T-cell (primary cell): ENCODE results near the gene EXOC3L4. TPM values are rescaled to one million over a fixed set of nuclear protein-coding genes. Genes with fewer than 3 reads are reported as not detected.

Experiments
- ATAC-seq, 4 experiments: fragments of 200-7000 bp in 3 of 4; fragments of 150-1000 bp in 1 of 4; cut with Tn5 transposase; replicated peaks in 1 of 4; 1 replicate in 3 of 4; 2 replicates in 1 of 4; pipeline ENCODE4 v1.10.0; 2021; ENCODE audit warnings: moderate library complexity in 3 of 4, mild to moderate bottlenecking in 2 of 4, moderate number of reproducible peaks in 1 of 4
- CTCF ChIA-PET, 2 donors: fragments of 300-600 bp; sonication (Branson Sonifier 250); formaldehyde crosslinking; loops; one replicate each; lab custom pipeline; 2022; ENCODE audit warnings: antibody characterized with exemption in 2 of 2; lab: Charles Lee
- POLR2A ChIA-PET, 2 donors: fragments of 300-600 bp; sonication (Branson Sonifier 250); formaldehyde crosslinking; loops; one replicate each; lab custom pipeline; 2022; ENCODE audit warnings: antibody characterized with exemption in 2 of 2; lab: Charles Lee
- DNase-seq, 35 experiments: peaks; one replicate each; pipeline versions ENCODE4 v3.0.0 to v3.0.0-alpha.2; 2013 to 2023
- H3K27ac ChIP-seq: one replicate; pipeline ENCODE4 v1.5.1; 2013; ENCODE audit warnings: low read length
- H3K27me3 ChIP-seq, 2 experiments: replicated peaks in 1 of 2; 1 replicate in 1 of 2; 2 replicates in 1 of 2; pipeline versions ENCODE4 v1.6.1 to v1.7.0; 2013; ENCODE audit warnings: low read length in 1 of 2, mixed read lengths in 1 of 2; ENCODE audit not compliant: control insufficient read depth in 2 of 2, insufficient read depth in 2 of 2; ENCODE audit errors: extremely low read depth in 1 of 2
- H3K36me3 ChIP-seq, 2 donors: 1 replicate in 1 of 2; 2 replicates in 1 of 2; pipeline versions ENCODE4 v1.6.1 to v1.7.0; 2013; ENCODE audit warnings: low read length in 1 of 2; ENCODE audit not compliant: control insufficient read depth in 2 of 2, insufficient read depth in 1 of 2; ENCODE audit errors: extremely low read depth in 1 of 2
- H3K4me1 ChIP-seq, 2 experiments: 1 replicate in 1 of 2; 2 replicates in 1 of 2; pipeline versions ENCODE4 v1.6.1 to v1.7.0; 2013; ENCODE audit warnings: low read length in 2 of 2, mixed read lengths in 1 of 2; ENCODE audit not compliant: insufficient read depth in 2 of 2, control insufficient read depth in 1 of 2; ENCODE audit errors: extremely low read depth in 1 of 2
- H3K4me3 ChIP-seq, 2 donors: 1 replicate in 1 of 2; 2 replicates in 1 of 2; pipeline versions ENCODE4 v1.5.1 to v1.7.0; 2013; ENCODE audit warnings: mild to moderate bottlenecking in 2 of 2, low read length in 1 of 2, moderate library complexity in 1 of 2; ENCODE audit not compliant: control insufficient read depth in 1 of 2; ENCODE audit errors: extremely low read depth in 1 of 2
- H3K9me3 ChIP-seq: 2 replicates; pipeline ENCODE4 v1.7.0; 2013
- H3K27ac Mint-ChIP-seq, 2 donors: one replicate each; pipeline ENCODE4 v1.8.0; 2020 to 2021; ENCODE audit warnings: mild to moderate bottlenecking in 2 of 2, mixed read lengths in 2 of 2
- H3K27me3 Mint-ChIP-seq, 2 donors: one replicate each; pipeline ENCODE4 v1.8.0; 2021 to 2022; ENCODE audit warnings: mixed read lengths in 2 of 2
- H3K36me3 Mint-ChIP-seq: one replicate; pipeline ENCODE4 v1.8.0; 2021; ENCODE audit warnings: mixed read lengths
- H3K4me1 Mint-ChIP-seq, 3 donors: one replicate each; pipeline ENCODE4 v1.8.0; 2020 to 2022; ENCODE audit warnings: mixed read lengths in 3 of 3, mild to moderate bottlenecking in 1 of 3
- H3K4me3 Mint-ChIP-seq, 3 donors: one replicate each; pipeline ENCODE4 v1.8.0; 2020 to 2022; ENCODE audit warnings: mild to moderate bottlenecking in 3 of 3, mixed read lengths in 3 of 3, moderate library complexity in 3 of 3
- H3K9me3 Mint-ChIP-seq, 3 donors: one replicate each; pipeline ENCODE4 v1.8.0; 2020 to 2022; ENCODE audit warnings: mixed read lengths in 3 of 3
- WGBS: methylation state at CpG from one replicate; pipeline ENCODE4 v1.1.5; 2013; ENCODE audit warnings: missing lambda C conversion rate; ENCODE audit not compliant: insufficient coverage; 5-methylcytosine and 5-hydroxymethylcytosine counted together
- total RNA-seq, 35 experiments: library from RNA in 6 of 35; stranded (reverse) in 6 of 35; fragments of 120-200 nt in 1 of 35; gene quantifications; one replicate each; pipeline versions ENCODE4 v1.2.1 to v1.2.4 and lab custom pipeline; 2013 to 2026

Gene EXOC3L4
- total RNA-seq, 5 donors from 2014 or later (not counting 1 experiment from before 2014, with no cell fraction given): 0.25 TPM; not detected in 4

GRCh38 chr14:103142026-103142425 is 47.5 kb downstream of the EXOC3L4 start:
- Histone ChIP-seq H3K4me3 (no peak overlapping the region), H3K27me3 (peaks cover 0 to 46% of the 10 kb centered on the region in 2 experiments), H3K27ac (no peak overlapping the region), H3K9me3 (no peaks in the 10 kb centered on the region), H3K4me1 (no peaks in the 10 kb centered on the region), H3K36me3 (no peaks in the 10 kb centered on the region)
- no peaks in the 10 kb centered on the region for H3K9me3 Mint-ChIP-seq
- 79% methylated on average over 2 of the region's 4 CpGs for WGBS
- DNase-seq: no peak
- peaks cover 34 to 61% of the 10 kb centered on the region in 2 donors for H3K27me3 Mint-ChIP-seq
- H3K36me3 Mint-ChIP-seq: no peaks in the 10 kb centered on the region
- ATAC-seq: no peak
- CTCF ChIA-PET: no interaction called here
- POLR2A ChIA-PET: no interaction called here
- no peak overlapping the region for H3K4me3 Mint-ChIP-seq
- no peak overlapping the region for H3K27ac Mint-ChIP-seq
- peaks cover 0 to 6% (median 5%) of the 10 kb centered on the region in 3 donors for H3K4me1 Mint-ChIP-seq

- Histone ChIP-seq H3K4me3 (no peak overlapping the region), H3K9me3 (no peaks in the 10 kb centered on the region), H3K4me1 (no peaks in the 10 kb centered on the region), H3K36me3 (no peaks in the 10 kb centered on the region), H3K27ac (no peak overlapping the region), H3K27me3 (peaks cover 0 to 41% of the 10 kb centered on the region in 2 experiments)
- DNase-seq: no peak
- Mint-ChIP-seq H3K27ac (no peak overlapping the region), H3K27me3 (peaks cover 34 to 61% of the 10 kb centered on the region in 2 donors), H3K4me3 (no peak overlapping the region), H3K36me3 (no peaks in the 10 kb centered on the region), H3K4me1 (peaks cover 0 to 6% (median 5%) of the 10 kb centered on the region in 3 donors), H3K9me3 (no peaks in the 10 kb centered on the region)
- 55% methylated on average over 4 of the region's 5 CpGs for WGBS
- ChIA-PET POLR2A (no interaction called here), CTCF (no interaction called here)
- ATAC-seq: no peak
Measured at GRCh38 chr14:103142721-103143302, 48.3 kb downstream of the EXOC3L4 start.

- Mint-ChIP-seq H3K4me3 (no peak overlapping the region), H3K9me3 (no peaks in the 10 kb centered on the region), H3K27ac (no peak overlapping the region), H3K4me1 (peaks cover 0 to 6% (median 5%) of the 10 kb centered on the region in 3 donors), H3K27me3 (peaks cover 34 to 65% of the 10 kb centered on the region in 2 donors), H3K36me3 (no peaks in the 10 kb centered on the region)
- ChIA-PET CTCF (no interaction called here), POLR2A (no interaction called here)
- Histone ChIP-seq H3K4me1 (no peaks in the 10 kb centered on the region), H3K36me3 (no peaks in the 10 kb centered on the region), H3K27ac (no peak overlapping the region), H3K9me3 (no peaks in the 10 kb centered on the region), H3K27me3 (peaks cover 0 to 40% of the 10 kb centered on the region in 2 experiments), H3K4me3 (no peak overlapping the region)
- ATAC-seq (no peak), DNase-seq (no peak)
- 78% methylated on average over 4 of the region's 6 CpGs for WGBS
Measured at GRCh38 chr14:103143506-103143905, 49.0 kb downstream of the EXOC3L4 start.

- ATAC-seq: no peak
- Mint-ChIP-seq H3K27ac (no peak overlapping the region), H3K4me1 (peaks cover 0 to 6% (median 5%) of the 10 kb centered on the region in 3 donors), H3K9me3 (no peaks in the 10 kb centered on the region), H3K36me3 (no peaks in the 10 kb centered on the region), H3K4me3 (no peak overlapping the region), H3K27me3 (peaks cover 33 to 67% of the 10 kb centered on the region in 2 donors)
- Histone ChIP-seq H3K4me3 (no peak overlapping the region), H3K4me1 (no peaks in the 10 kb centered on the region), H3K9me3 (no peaks in the 10 kb centered on the region), H3K27me3 (peaks cover 0 to 40% of the 10 kb centered on the region in 2 experiments), H3K27ac (no peak overlapping the region), H3K36me3 (no peaks in the 10 kb centered on the region)
- DNase-seq: no peak
- CTCF ChIA-PET: no interaction called here
- POLR2A ChIA-PET: no interaction called here
- no CpG with 5 or more reads among the region's 4 CpGs for WGBS
Measured at GRCh38 chr14:103144085-103144484, 49.6 kb downstream of the EXOC3L4 start.

GRCh38 chr14:103146141-103146709 is 51.7 kb downstream of the EXOC3L4 start:
- Histone ChIP-seq H3K4me3 (no peak overlapping the region), H3K4me1 (no peaks in the 10 kb centered on the region), H3K27me3 (peaks cover 0 to 39% of the 10 kb centered on the region in 2 experiments), H3K9me3 (no peaks in the 10 kb centered on the region), H3K27ac (no peak overlapping the region), H3K36me3 (no peaks in the 10 kb centered on the region)
- ATAC-seq (no peak), DNase-seq (no peak)
- no peak overlapping the region for H3K4me3 Mint-ChIP-seq
- POLR2A ChIA-PET: no interaction called here
- peaks cover 0 to under 1% (median 0%) of the 10 kb centered on the region in 3 donors for H3K4me1 Mint-ChIP-seq
- H3K27me3 Mint-ChIP-seq: peaks cover 30 to 55% of the 10 kb centered on the region in 2 donors
- H3K27ac Mint-ChIP-seq: no peak overlapping the region
- WGBS: 85% methylated on average over 17 of the region's 19 CpGs
- H3K36me3 Mint-ChIP-seq: no peaks in the 10 kb centered on the region
- no peaks in the 10 kb centered on the region for H3K9me3 Mint-ChIP-seq
- CTCF ChIA-PET: no interaction called here

- 88% methylated on average over 7 of the region's 10 CpGs for WGBS
- CTCF ChIA-PET: interaction anchor here in 1 of 2 donors (0.7 kb wide), 1 partner anchor 45 kb away, joined by 9 read pairs; no protein-coding TSS in a partner anchor
- Mint-ChIP-seq H3K4me3 (no peak overlapping the region), H3K4me1 (no peaks in the 10 kb centered on the region), H3K36me3 (no peaks in the 10 kb centered on the region), H3K27ac (no peak overlapping the region), H3K9me3 (no peaks in the 10 kb centered on the region), H3K27me3 (peaks cover 7 to 29% of the 10 kb centered on the region in 2 donors)
- Histone ChIP-seq H3K27me3 (peaks cover 0 to 30% of the 10 kb centered on the region in 2 experiments), H3K36me3 (no peaks in the 10 kb centered on the region), H3K4me3 (no peak overlapping the region), H3K4me1 (no peaks in the 10 kb centered on the region), H3K9me3 (no peaks in the 10 kb centered on the region), H3K27ac (no peak overlapping the region)
- ATAC-seq: no peak
- DNase-seq: no peak
- POLR2A ChIA-PET: interaction anchor here (0.6 to 0.7 kb wide), 2 partner anchors 13 to 145 kb away, joined by 3 to 6 read pairs; no protein-coding TSS in a partner anchor
Measured at GRCh38 chr14:103149351-103150237, 55.1 kb downstream of the EXOC3L4 start.
